COLO829 (cell line): ENCODE data around the gene LRRC61.

Source experiments
- DNase-seq: peaks from one replicate; pipeline ENCODE4 v3.0.0; 2012; ENCODE audit warnings: low spot score

Gene LRRC61

DNA sequence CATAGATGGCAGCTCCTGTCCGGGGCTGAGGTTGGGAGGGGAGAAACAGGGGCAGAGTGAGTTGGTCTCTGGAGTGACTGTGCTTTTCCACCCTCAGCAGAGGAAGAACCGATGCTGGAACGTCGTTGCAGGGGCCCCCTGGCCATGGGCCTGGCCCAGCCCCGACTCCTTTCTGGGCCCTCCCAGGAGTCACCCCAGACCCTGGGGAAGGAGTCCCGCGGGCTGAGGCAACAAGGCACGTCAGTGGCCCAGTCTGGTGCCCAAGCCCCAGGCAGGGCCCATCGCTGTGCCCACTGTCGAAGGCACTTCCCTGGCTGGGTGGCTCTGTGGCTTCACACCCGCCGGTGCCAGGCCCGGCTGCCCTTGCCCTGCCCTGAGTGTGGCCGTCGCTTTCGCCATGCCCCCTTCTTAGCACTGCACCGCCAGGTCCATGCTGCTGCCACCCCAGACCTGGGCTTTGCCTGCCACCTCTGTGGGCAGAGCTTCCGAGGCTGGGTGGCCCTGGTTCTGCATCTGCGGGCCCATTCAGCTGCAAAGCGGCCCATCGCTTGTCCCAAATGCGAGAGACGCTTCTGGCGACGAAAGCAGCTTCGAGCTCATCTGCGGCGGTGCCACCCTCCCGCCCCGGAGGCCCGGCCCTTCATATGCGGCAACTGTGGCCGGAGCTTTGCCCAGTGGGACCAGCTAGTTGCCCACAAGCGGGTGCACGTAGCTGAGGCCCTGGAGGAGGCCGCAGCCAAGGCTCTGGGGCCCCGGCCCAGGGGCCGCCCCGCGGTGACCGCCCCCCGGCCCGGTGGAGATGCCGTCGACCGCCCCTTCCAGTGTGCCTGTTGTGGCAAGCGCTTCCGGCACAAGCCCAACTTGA is 48.2 kb downstream of the LRRC61 start:
- no peak for DNase-seq

GRCh38 chr7:150371996-150372270 is 48.8 kb downstream of the LRRC61 start:
- no peak for DNase-seq

DNA sequence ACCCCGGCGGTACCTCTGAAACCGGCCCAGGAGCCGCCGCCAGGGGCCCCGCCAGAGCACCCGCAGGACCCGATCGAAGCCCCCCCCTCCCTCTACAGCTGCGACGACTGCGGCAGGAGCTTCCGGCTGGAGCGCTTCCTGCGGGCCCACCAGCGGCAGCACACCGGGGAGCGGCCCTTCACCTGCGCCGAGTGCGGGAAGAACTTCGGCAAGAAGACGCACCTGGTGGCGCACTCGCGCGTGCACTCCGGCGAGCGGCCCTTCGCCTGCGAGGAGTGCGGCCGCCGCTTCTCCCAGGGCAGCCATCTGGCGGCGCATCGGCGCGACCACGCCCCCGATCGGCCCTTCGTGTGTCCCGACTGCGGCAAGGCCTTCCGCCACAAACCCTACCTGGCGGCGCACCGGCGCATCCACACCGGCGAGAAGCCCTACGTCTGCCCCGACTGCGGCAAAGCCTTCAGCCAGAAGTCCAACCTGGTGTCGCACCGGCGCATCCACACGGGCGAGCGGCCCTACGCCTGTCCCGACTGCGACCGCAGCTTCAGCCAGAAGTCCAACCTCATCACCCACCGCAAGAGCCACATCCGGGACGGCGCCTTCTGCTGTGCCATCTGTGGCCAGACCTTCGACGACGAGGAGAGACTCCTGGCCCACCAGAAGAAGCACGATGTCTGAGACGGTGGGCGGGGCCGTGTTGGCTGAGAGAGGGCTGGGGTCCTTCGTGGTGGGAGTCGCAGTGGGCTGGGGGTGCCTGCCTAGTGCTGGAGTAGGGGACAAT is 49.3 kb downstream of the LRRC61 start:
- no peak for DNase-seq

DNA sequence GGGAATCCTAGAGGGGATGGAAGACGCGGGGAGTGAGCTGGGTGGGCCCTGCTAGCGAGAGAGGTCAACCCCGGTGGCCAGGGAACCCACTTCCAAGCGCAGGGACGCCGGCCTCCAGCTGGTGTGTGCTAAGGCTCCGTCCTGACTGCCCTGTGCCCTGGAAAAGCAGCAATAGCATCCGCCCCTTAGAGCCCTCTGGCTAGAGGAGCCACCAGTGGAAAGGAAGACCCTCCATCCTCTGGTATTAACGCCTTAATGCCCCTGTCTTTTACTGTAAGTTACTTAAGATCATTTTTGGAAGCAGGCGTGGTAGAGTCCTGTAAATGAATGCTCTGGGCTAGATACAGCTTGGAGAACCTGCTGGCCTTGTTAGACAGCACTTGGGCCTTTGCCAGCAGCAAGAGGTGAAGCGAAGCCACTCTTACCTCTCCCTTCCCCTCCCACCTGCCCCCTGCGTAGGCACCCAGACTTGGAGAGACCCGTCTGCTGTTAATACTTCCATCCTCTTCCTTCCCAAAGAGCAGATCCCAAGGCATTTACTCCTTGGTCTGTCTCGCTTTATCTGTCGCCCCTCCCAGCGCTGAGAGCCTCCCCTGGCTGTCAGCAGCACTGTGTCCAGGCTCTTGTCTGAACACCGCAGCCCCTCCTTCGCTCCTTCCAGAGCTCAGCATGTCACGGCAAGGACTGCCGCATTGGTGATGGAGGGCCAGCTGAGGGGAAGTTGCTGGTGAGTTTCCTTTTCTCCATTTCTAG is 50.1 kb downstream of the LRRC61 start:
- DNase-seq, result no peak

DNA sequence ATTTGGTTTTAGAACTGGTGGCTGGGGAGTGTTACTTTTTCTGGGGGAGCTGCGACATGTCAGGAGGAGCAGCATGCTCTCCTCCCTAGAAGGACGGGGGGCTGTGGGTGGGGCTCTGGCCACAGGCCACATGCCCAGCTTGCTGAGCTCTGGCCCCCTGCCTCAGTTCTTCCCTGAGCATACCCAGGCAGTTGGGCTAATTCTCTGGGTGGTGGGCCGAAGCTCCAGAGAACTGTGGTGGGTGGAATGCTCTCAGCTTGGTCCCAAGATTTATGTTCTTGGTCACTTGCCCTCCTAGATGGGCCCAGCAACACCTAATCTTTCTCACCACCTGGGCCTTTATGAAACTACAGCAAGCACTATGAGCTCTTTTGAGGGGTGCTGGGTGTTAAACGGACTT is 50.9 kb downstream of the LRRC61 start:
- DNase-seq, result no peak

- DNase-seq, result no peak
Measured at GRCh38 chr7:150374472-150374871, 51.3 kb downstream of the LRRC61 start.

DNA sequence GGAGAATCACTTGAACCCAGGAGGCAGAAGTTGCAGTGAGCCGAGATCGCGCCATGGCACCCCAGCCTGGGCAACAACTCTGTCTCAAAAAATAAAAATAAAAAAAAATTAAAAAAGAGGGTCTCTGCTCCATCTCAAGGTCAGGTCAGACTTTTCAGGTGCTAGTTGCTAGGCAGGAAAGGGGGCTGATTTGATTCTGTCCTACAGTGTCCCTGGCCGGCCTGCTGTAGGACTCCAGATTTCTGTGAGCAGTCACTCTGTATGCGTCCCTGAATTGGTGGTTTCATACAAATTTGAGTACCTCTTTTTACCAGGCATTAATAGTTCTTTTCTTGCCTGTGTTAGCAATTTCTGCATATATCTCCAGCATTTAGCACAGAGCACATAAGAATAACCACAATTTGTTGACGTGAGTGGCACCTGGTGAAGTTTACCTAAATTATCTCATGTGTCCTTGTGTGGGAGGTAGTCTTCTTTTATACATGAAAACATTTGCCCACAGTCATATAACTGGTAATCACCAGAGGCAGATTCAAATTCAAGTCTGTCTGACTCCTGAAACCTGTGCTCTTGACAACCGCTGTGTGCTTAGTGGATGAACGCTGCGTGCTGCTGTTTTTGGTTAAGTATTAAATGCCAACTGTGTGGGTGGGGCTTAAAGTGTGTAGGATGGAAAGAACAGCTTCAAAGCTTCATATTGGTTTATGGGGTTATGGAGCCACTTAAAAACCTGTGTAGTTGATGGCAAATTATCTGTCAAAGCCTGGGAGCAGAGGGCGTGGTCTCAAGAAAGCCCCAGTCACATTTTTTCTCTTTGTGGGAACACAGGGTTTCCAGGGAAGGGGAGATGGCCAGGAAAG is 52.7 kb downstream of the LRRC61 start:
- DNase-seq, result no peak

- DNase-seq, result no peak
Measured at GRCh38 chr7:150376560-150376959, 53.4 kb downstream of the LRRC61 start.

GRCh38 chr7:150377196-150377595 is 54.0 kb downstream of the LRRC61 start:
- DNase-seq, result no peak

DNA sequence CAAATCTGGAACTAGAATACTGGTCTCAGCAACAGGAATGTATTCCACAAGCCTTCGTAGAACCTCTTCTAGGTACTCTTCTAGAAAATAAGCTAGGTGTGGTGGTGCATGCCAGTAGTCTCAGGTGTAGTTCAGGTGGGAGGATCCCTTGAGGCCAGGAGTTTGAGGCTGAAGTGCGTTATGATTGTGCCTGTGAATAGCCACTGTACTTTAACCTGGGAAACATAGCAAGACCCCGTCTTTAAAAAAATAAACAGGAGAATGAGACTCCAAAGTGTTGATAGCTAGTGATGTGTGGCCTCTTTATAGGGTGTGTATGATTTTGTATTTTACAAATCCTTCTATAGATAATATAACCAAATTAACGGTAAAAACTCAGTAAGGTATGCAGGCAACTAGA is 54.5 kb downstream of the LRRC61 start:
- no peak for DNase-seq

- DNase-seq, result no peak
Measured at GRCh38 chr7:150378115-150378852, 55.1 kb downstream of the LRRC61 start.

GRCh38 chr7:150378853-150379440 is 55.8 kb downstream of the LRRC61 start, which contains the start of gene ZNF775:
ZNF775 (plus strand) TSS chr7:150379330; CDS start chr7:150388471, 9,141 bp downstream.
- peak; percentile 98 for DNase-seq

- no peak for DNase-seq
Measured at GRCh38 chr7:150379441-150380379, 56.6 kb downstream of the LRRC61 start.

GRCh38 chr7:150380463-150380862 is 57.3 kb downstream of the LRRC61 start:
- DNase-seq, result no peak

- no peak for DNase-seq
Measured at GRCh38 chr7:150381096-150381495, 57.9 kb downstream of the LRRC61 start.

DNA sequence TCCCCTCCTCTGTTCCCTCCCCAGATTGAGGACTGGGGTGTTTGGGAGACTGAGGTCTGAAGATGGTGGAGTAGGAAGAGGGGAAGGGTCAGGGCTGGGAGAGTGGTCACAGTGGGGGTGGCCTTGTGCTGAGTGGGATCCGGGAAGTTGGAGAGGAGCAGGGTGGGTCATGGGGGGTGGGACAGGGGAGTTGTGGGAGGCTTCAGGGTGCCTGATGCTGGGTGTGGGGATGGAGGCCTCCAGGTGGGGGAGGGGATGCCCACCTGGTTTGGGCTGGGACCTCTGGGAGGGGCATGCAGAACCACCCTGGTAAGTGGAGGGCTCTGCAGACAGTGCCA is 58.6 kb downstream of the LRRC61 start:
- no peak for DNase-seq

- DNase-seq, result no peak
Measured at GRCh38 chr7:150382123-150382843, 59.1 kb downstream of the LRRC61 start.

- DNase-seq, result no peak
Measured at GRCh38 chr7:150382844-150383225, 59.7 kb downstream of the LRRC61 start.
